ENCODE measurements around the gene PNMA1. TPM values are rescaled to one million over a fixed set of nuclear protein-coding genes. Genes with fewer than 3 reads are reported as not detected.

The PNMA1 gene
- total and polyA plus RNA-seq, 2 of the 13 experiments (the other 11 are each of a cell fraction or from before 2014, with no cell fraction given) = 7.0 to 8.3 TPM

DNA sequence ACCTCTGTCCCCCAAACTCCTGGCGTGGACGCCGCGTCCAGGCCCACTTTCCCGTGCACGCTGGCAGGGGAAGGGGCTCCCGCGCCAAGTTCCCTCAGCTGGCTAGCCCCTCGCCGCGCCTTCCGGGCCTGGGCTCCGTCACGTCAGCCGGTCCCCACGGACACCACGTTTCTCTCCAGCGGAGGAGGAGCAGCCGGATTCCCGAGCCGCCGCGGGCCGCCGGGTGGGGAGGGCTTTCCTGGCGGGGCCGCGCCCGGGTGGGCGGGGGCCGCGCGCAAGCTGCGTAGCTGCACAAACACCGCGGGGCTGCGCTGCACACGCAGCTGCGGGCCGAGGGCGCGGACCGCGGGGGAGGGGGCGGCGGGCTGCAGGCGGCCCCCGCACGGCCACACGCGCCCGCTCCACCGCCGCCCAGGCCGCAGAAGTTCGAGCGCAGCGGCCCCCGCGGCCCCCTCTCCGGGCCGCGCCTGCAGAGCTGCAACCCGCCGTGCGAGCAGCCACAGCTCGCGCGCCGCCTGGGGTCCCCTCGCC, 45.1 kb upstream of the PNMA1 start (continued):
- 0 out of 2 replicates have a peak, but pooled peaks have one; percentile 42 for TF ChIP-seq ZNF343 (CRISPR knock-in tag; IDR thresholded peaks at IDR 0.05)
- no peak for TF ChIP-seq DR1 (CRISPR knock-in tag; IDR thresholded peaks at IDR 0.05)
- no peak for TF ChIP-seq NCOR1 (IDR thresholded peaks at IDR 0.05; ENCODE audit: borderline replicate concordance, low read length)
- TF ChIP-seq ZNF629 (CRISPR knock-in tag; conservative IDR thresholded peaks at IDR 0.05) = no peak
- TF ChIP-seq, protein P1, sequence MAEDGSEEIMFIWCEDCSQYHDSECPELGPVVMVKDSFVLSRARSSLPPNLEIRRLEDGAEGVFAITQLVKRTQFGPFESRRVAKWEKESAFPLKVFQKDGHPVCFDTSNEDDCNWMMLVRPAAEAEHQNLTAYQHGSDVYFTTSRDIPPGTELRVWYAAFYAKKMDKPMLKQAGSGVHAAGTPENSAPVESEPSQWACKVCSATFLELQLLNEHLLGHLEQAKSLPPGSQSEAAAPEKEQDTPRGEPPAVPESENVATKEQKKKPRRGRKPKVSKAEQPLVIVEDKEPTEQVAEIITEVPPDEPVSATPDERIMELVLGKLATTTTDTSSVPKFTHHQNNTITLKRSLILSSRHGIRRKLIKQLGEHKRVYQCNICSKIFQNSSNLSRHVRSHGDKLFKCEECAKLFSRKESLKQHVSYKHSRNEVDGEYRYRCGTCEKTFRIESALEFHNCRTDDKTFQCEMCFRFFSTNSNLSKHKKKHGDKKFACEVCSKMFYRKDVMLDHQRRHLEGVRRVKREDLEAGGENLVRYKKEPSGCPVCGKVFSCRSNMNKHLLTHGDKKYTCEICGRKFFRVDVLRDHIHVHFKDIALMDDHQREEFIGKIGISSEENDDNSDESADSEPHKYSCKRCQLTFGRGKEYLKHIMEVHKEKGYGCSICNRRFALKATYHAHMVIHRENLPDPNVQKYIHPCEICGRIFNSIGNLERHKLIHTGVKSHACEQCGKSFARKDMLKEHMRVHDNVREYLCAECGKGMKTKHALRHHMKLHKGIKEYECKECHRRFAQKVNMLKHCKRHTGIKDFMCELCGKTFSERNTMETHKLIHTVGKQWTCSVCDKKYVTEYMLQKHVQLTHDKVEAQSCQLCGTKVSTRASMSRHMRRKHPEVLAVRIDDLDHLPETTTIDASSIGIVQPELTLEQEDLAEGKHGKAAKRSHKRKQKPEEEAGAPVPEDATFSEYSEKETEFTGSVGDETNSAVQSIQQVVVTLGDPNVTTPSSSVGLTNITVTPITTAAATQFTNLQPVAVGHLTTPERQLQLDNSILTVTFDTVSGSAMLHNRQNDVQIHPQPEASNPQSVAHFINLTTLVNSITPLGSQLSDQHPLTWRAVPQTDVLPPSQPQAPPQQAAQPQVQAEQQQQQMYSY (CRISPR knock-in tag; IDR thresholded peaks at IDR 0.05) = no peak
- no peak for TF ChIP-seq RBM22 (optimal IDR thresholded peaks at IDR 0.05; ENCODE audit: low read length)
- no peak for TF ChIP-seq PAX8 (CRISPR knock-in tag; IDR thresholded peaks at IDR 0.05; ENCODE audit: borderline replicate concordance)
- TF ChIP-seq HMG20A (CRISPR knock-in tag; IDR thresholded peaks at IDR 0.05; ENCODE audit: borderline replicate concordance) = no peak
- TF ChIP-seq SALL1 (CRISPR knock-in tag; IDR thresholded peaks at IDR 0.05) = peak; percentile 5; the same call in 1 of the 2 replicates
- TF ChIP-seq ZNF788 (CRISPR knock-in tag; IDR thresholded peaks at IDR 0.05; ENCODE audit: borderline replicate concordance) = no peak
- TF ChIP-seq YEATS4 (CRISPR knock-in tag; IDR thresholded peaks at IDR 0.05; ENCODE audit: borderline replicate concordance) = no peak
- TF ChIP-seq ZNF564 (CRISPR knock-in tag; IDR thresholded peaks at IDR 0.05) = peak; percentile 53; the same call in 1 of the 2 replicates
- no peak for TF ChIP-seq ZNF496 (CRISPR knock-in tag; IDR thresholded peaks at IDR 0.05; ENCODE audit: insufficient replicate concordance)
- TF ChIP-seq, protein P2, sequence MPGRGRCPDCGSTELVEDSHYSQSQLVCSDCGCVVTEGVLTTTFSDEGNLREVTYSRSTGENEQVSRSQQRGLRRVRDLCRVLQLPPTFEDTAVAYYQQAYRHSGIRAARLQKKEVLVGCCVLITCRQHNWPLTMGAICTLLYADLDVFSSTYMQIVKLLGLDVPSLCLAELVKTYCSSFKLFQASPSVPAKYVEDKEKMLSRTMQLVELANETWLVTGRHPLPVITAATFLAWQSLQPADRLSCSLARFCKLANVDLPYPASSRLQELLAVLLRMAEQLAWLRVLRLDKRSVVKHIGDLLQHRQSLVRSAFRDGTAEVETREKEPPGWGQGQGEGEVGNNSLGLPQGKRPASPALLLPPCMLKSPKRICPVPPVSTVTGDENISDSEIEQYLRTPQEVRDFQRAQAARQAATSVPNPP (CRISPR knock-in tag; IDR thresholded peaks at IDR 0.05) = no peak
- TF ChIP-seq, protein P3, sequence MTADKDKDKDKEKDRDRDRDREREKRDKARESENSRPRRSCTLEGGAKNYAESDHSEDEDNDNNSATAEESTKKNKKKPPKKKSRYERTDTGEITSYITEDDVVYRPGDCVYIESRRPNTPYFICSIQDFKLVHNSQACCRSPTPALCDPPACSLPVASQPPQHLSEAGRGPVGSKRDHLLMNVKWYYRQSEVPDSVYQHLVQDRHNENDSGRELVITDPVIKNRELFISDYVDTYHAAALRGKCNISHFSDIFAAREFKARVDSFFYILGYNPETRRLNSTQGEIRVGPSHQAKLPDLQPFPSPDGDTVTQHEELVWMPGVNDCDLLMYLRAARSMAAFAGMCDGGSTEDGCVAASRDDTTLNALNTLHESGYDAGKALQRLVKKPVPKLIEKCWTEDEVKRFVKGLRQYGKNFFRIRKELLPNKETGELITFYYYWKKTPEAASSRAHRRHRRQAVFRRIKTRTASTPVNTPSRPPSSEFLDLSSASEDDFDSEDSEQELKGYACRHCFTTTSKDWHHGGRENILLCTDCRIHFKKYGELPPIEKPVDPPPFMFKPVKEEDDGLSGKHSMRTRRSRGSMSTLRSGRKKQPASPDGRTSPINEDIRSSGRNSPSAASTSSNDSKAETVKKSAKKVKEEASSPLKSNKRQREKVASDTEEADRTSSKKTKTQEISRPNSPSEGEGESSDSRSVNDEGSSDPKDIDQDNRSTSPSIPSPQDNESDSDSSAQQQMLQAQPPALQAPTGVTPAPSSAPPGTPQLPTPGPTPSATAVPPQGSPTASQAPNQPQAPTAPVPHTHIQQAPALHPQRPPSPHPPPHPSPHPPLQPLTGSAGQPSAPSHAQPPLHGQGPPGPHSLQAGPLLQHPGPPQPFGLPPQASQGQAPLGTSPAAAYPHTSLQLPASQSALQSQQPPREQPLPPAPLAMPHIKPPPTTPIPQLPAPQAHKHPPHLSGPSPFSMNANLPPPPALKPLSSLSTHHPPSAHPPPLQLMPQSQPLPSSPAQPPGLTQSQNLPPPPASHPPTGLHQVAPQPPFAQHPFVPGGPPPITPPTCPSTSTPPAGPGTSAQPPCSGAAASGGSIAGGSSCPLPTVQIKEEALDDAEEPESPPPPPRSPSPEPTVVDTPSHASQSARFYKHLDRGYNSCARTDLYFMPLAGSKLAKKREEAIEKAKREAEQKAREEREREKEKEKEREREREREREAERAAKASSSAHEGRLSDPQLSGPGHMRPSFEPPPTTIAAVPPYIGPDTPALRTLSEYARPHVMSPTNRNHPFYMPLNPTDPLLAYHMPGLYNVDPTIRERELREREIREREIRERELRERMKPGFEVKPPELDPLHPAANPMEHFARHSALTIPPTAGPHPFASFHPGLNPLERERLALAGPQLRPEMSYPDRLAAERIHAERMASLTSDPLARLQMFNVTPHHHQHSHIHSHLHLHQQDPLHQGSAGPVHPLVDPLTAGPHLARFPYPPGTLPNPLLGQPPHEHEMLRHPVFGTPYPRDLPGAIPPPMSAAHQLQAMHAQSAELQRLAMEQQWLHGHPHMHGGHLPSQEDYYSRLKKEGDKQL (CRISPR knock-in tag; IDR thresholded peaks at IDR 0.05; ENCODE audit: low read depth) = no peak
- no peak for TF ChIP-seq KLF9 (CRISPR knock-in tag; IDR thresholded peaks at IDR 0.05; ENCODE audit: low read depth)
- TF ChIP-seq, protein P4, sequence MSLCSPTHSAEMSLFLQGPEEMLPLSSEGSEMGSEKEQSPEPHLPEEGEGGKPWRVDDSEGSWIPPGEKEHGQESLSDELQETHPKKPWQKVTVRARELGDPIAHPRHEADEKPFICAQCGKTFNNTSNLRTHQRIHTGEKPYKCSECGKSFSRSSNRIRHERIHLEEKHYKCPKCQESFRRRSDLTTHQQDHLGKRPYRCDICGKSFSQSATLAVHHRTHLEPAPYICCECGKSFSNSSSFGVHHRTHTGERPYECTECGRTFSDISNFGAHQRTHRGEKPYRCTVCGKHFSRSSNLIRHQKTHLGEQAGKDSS (CRISPR knock-in tag; IDR thresholded peaks at IDR 0.05; ENCODE audit: borderline replicate concordance, low read depth) = peak; percentile 55; the same call in 1 of the 2 replicates
- no peak for TF ChIP-seq RXRB (CRISPR knock-in tag; IDR thresholded peaks at IDR 0.05; ENCODE audit: borderline replicate concordance)
- TF ChIP-seq, protein P5, sequence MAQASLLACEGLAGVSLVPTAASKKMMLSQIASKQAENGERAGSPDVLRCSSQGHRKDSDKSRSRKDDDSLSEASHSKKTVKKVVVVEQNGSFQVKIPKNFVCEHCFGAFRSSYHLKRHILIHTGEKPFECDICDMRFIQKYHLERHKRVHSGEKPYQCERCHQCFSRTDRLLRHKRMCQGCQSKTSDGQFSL (CRISPR knock-in tag; IDR thresholded peaks at IDR 0.05) = no peak

All from HepG2 (cell line).